ENCODE results near the gene SMIM11.
"Not testable (repeated sequence)": the region's sequence is repeated elsewhere in the genome, so short reads cannot be mapped to it uniquely, and the experiment has no call there.

Gene SMIM11

GRCh38 chr21:34374940-34375618 is at the start of gene SMIM11:
TSS of gene SMIM11 (plus strand) at chr21:34375507. CDS start at chr21:34379505, 3,998 bp downstream.
- not testable (repeated sequence) for DNase-seq

GRCh38 chr21:34330055-34330454 is 45.3 kb upstream of the SMIM11 start:
- no peak for DNase-seq

GRCh38 chr21:34331726-34332125 is 43.6 kb upstream of the SMIM11 start:
- no peak for DNase-seq

GRCh38 chr21:34332347-34332746 is 43.0 kb upstream of the SMIM11 start:
- DNase-seq, result no peak

GRCh38 chr21:34333121-34333739 is 42.1 kb upstream of the SMIM11 start:
- DNase-seq, result no peak

GRCh38 chr21:34335316-34335715 is 40.0 kb upstream of the SMIM11 start:
- no peak for DNase-seq

GRCh38 chr21:34336245-34336644 is 39.1 kb upstream of the SMIM11 start:
- no peak for DNase-seq

- no peak for DNase-seq
Observed at GRCh38 chr21:34336756-34337391, 38.4 kb upstream of the SMIM11 start.

- DNase-seq, result no peak
Observed at GRCh38 chr21:34337741-34338140, 37.6 kb upstream of the SMIM11 start.

- DNase-seq, result no peak
Observed at GRCh38 chr21:34338226-34338625, 37.1 kb upstream of the SMIM11 start.

- DNase-seq, result no peak
Observed at GRCh38 chr21:34340061-34340460, 35.2 kb upstream of the SMIM11 start.

- DNase-seq, result no peak
Observed at GRCh38 chr21:34342476-34342875, 32.8 kb upstream of the SMIM11 start.

- DNase-seq, result no peak
Observed at GRCh38 chr21:34343347-34343746, 32.0 kb upstream of the SMIM11 start.

GRCh38 chr21:34343838-34344381 is 31.4 kb upstream of the SMIM11 start:
- DNase-seq, result no peak

GRCh38 chr21:34344584-34344983 is 30.7 kb upstream of the SMIM11 start:
- DNase-seq, result no peak

- no peak for DNase-seq
Observed at GRCh38 chr21:34345091-34345871, 30.0 kb upstream of the SMIM11 start.

GRCh38 chr21:34345892-34346291 is 29.4 kb upstream of the SMIM11 start:
- no peak for DNase-seq

- no peak for DNase-seq
Observed at GRCh38 chr21:34348890-34349519, 26.3 kb upstream of the SMIM11 start.

GRCh38 chr21:34351786-34352241 is 23.5 kb upstream of the SMIM11 start:
- DNase-seq, result no peak

GRCh38 chr21:34352556-34352955 is 22.8 kb upstream of the SMIM11 start:
- DNase-seq, result no peak

- no peak for DNase-seq
Observed at GRCh38 chr21:34353182-34353581, 22.1 kb upstream of the SMIM11 start.

- DNase-seq, result no peak
Observed at GRCh38 chr21:34354836-34355235, 20.5 kb upstream of the SMIM11 start.

- no peak for DNase-seq
Observed at GRCh38 chr21:34355570-34355969, 19.7 kb upstream of the SMIM11 start.

All from activated naive CD4-positive, alpha-beta T cell (primary cell).